Measurements from ENCODE around the gene BRCA1.

BRCA1 gene

GRCh38 chr17:43024407-43025289, 100.5 kb downstream of the BRCA1 start, which contains the start of gene RND2:
RND2 (plus strand) TSS chr17:43025231; CDS start chr17:43025348, 117 bp downstream.
- DNase-seq: peak; percentile 88

GRCh38 chr17:43021741-43022512, 103.2 kb downstream of the BRCA1 start, which contains the start of gene VAT1:
VAT1 (minus strand) TSS chr17:43022385; CDS start chr17:43022322, 63 bp downstream.
- DNase-seq: peak; percentile 59

GRCh38 chr17:43020789-43021740, 104.1 kb downstream of the BRCA1 start:
- DNase-seq: peak; percentile 22

- no peak for DNase-seq
Observed at GRCh38 chr17:43020030-43020621, 105.0 kb downstream of the BRCA1 start.

- DNase-seq: no peak
Observed at GRCh38 chr17:43019418-43019817, 105.7 kb downstream of the BRCA1 start.

GRCh38 chr17:43018932-43019331, 106.2 kb downstream of the BRCA1 start:
- DNase-seq: no peak

- DNase-seq: no peak
Observed at GRCh38 chr17:43018008-43018853, 106.9 kb downstream of the BRCA1 start.

- no peak for DNase-seq
Observed at GRCh38 chr17:43016216-43016615, 108.9 kb downstream of the BRCA1 start.

- DNase-seq: no peak
Observed at GRCh38 chr17:43015579-43015978, 109.6 kb downstream of the BRCA1 start.

- DNase-seq: no peak
Observed at GRCh38 chr17:43014649-43015542, 110.3 kb downstream of the BRCA1 start.

- no peak for DNase-seq
Observed at GRCh38 chr17:43014020-43014648, 111.0 kb downstream of the BRCA1 start.

GRCh38 chr17:43013296-43013695, 111.9 kb downstream of the BRCA1 start:
- no peak for DNase-seq

- DNase-seq: no peak
Observed at GRCh38 chr17:43011728-43012472, 113.3 kb downstream of the BRCA1 start.

GRCh38 chr17:43010667-43011308, 114.4 kb downstream of the BRCA1 start:
- no peak for DNase-seq

GRCh38 chr17:43006639-43007551, 118.3 kb downstream of the BRCA1 start, which contains the start of gene IFI35:
IFI35 (plus strand) TSS chr17:43006784; CDS start chr17:43006948, 164 bp downstream.
- DNase-seq: peak; percentile 33

- no peak for DNase-seq
Observed at GRCh38 chr17:43003542-43004172, 121.5 kb downstream of the BRCA1 start.

Data from NCI-H2171 (cell line).